Kidney (tissue), 14 donors: ENCODE measurements around the gene CEP55. TPM values are rescaled to one million over a fixed set of nuclear protein-coding genes. Genes with fewer than 3 reads are reported as not detected.
A peak's percentile ranks its signal among the peaks of the same experiment; 100 is the strongest.
"Not testable (repeated sequence)": the region's sequence is repeated elsewhere in the genome, so short reads cannot be mapped to it uniquely, and the experiment has no call there.

Source experiments
- DNase-seq, 5 donors: peaks; one replicate each; pipeline ENCODE4 v3.0.0-alpha.2; 2013 to 2020
- FAIRE-seq: peaks from 2 replicates; lab custom pipeline; 2012; peaks lifted over from hg19 to GRCh38; lab: Jason Lieb, UNC
- H3K27ac ChIP-seq, 2 donors: one replicate each; pipeline ENCODE4 v1.7.0; 2013; ENCODE audit warnings: low read depth in 2 of 2, low read length in 2 of 2, inconsistent platforms in 1 of 2
- H3K27me3 ChIP-seq: one replicate; pipeline ENCODE4 v1.7.1; 2013; ENCODE audit warnings: low read length, inconsistent platforms; ENCODE audit not compliant: control insufficient read depth, insufficient read depth
- H3K36me3 ChIP-seq, 3 donors: one replicate each; pipeline versions ENCODE4 v1.7.0 to v1.7.1; 2013; ENCODE audit warnings: low read length in 3 of 3, control low read depth in 1 of 3, inconsistent platforms in 1 of 3; ENCODE audit not compliant: insufficient read depth in 3 of 3, control insufficient read depth in 2 of 3
- H3K4me1 ChIP-seq, 3 donors: one replicate each; pipeline versions ENCODE4 v1.7.0 to v1.7.1; 2013; ENCODE audit warnings: low read length in 3 of 3, inconsistent platforms in 1 of 3, low read depth in 1 of 3; ENCODE audit not compliant: control insufficient read depth in 2 of 3, insufficient read depth in 2 of 3
- H3K4me3 ChIP-seq, 3 donors: one replicate each; pipeline versions ENCODE4 v1.7.0 to v1.8.1; 2013; ENCODE audit warnings: low read length in 3 of 3, control low read depth in 1 of 3, inconsistent platforms in 1 of 3
- H3K9ac ChIP-seq, 3 donors: one replicate each; pipeline versions ENCODE4 v1.7.0 to v1.7.1; 2013; ENCODE audit warnings: low read length in 3 of 3, control low read depth in 1 of 3, inconsistent platforms in 1 of 3
- H3K9me3 ChIP-seq, 3 donors: one replicate each; pipeline versions ENCODE4 v1.7.0 to v1.7.1; 2013; ENCODE audit warnings: low read length in 3 of 3, control low read depth in 1 of 3, inconsistent platforms in 1 of 3; ENCODE audit not compliant: control insufficient read depth in 2 of 3, insufficient read depth in 1 of 3
- CTCF ChIP-seq: IDR thresholded peaks from 3 replicates; pipeline ENCODE4 v1.5.1; 2012; ENCODE audit warnings: mild to moderate bottlenecking, moderate library complexity, borderline replicate concordance; ENCODE audit not compliant: insufficient read depth; ENCODE audit errors: extremely low read depth
- intact Hi-C: fragments of 100-400 bp; cut with DNase I; formaldehyde crosslinking; loops from one replicate; pipeline ENCODE4 v1.11.1; 2022
- polyA plus RNA-seq: library from polyadenylated mRNA; stranded (reverse); fragments of 350-450 nt; fragmentation: Illumina TruSeq; extraction: RNeasy Lipid Tissue Mini Kit (QIAGEN cat#74804); gene quantifications from one replicate; pipeline ENCODE4 v1.2.3, GENCODE V29; 2014; ENCODE audit warnings: low read depth, low replicate concordance; ENCODE audit not compliant: insufficient read depth
- total RNA-seq: library from RNA; stranded (reverse); fragmentation: NEBNext Ultra II Directional; extraction: Animal tissue kit (Norgen Biotek cat#: 25700); gene quantifications from one replicate; pipeline ENCODE4 v1.2.1, GENCODE V29; 2021
- donor health status: control.
- donor health status: control.
- donor health status: control.
- donor health status: control.
- donor health status: control.
- donor health status: DM: yes; HTN: yes; CAD: no.
- donor health status: Normal renal cell carcinoma (clear cell type).

The CEP55 gene
- total and polyA plus RNA-seq, 2 donors from 2014 or later: 0.39 to 0.88 TPM

DNA sequence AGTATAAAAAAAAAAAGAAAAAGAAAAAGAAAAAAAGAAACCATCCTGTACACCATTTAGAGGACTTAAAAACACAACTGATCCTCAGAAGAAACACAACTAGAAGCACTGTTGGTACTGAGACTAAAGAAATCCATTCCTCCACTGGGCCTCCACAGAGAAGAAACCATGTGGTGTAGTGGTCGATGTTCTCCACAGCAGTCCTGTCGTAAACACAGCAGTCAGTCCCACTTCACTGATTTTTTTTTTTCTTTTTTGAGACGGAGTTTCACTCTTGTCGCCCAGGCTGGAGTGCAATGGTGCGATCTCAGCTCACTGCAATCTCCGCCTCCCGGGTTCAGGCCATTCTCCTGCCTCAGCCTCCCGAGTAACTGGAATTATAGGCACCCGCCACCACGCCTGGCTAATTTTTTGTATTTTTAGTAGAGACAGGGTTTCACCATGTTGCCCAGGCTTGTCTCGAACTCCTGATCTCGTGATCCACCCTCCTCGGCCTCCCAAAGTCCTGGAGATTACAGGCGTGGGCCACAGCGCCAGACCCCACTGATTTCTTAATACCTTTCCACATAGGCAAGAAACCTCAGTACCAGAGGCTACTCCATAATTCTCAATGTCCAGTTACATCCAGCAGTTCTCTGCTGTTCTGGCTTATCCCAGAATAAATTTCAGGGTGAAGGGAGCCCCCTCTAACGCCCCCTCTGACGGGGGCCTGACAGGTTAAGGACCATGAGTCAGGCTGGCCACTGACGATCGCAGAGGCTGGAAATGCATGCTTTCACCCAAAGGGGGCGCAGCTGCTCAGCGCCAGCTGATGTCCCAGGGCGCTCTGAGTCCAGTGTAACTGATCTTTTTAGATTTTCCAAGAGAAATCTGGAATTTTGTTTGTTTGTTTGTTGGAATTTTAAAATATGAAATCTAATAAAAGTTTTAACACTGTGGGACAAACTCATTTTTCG, 45.3 kb downstream of the CEP55 start:
- Histone ChIP-seq H3K4me3 (peak overlapping the region in 1 of 3 donors; percentile 11), H3K9ac (no peak overlapping the region), H3K27ac (no peak overlapping the region), H3K36me3 (no peaks in the 10 kb centered on the region), H3K4me1 (no peaks in the 10 kb centered on the region), H3K9me3 (no peaks in the 10 kb centered on the region), H3K27me3 (no peaks in the 10 kb centered on the region)
- intact Hi-C loops: no loop called here
- DNase-seq (peak in 4 of 5 donors; percentile 54 to 70 (median 64)), FAIRE-seq (no peak)
- TF ChIP-seq CTCF: peak; percentile 63

DNA sequence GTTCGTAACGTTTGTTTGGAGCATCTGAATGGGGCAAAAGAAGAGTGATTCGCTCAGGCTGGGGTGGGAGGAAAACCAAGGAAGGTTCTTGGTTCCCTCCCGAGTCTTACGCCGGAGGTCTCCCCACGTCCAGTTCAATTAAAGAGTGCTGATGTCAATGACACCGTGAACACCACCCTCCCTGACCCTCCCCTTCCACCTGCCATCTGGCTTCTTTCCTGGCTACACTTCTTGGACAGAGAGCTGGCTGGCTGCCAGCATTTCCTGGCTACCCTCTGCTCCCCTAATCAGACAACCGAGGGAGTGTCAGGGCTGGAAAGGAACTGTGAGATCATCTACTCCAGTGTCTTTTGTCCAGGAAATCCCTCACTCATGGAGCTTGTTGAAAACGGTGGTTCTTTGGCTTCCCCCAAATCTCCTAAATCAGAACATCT, 46.0 kb downstream of the CEP55 start:
- Histone ChIP-seq H3K27me3 (no peaks in the 10 kb centered on the region), H3K9me3 (no peaks in the 10 kb centered on the region), H3K27ac (no peak overlapping the region), H3K4me3 (peak overlapping the region in 1 of 3 donors; percentile 11), H3K4me1 (no peaks in the 10 kb centered on the region), H3K9ac (peak overlapping the region in 1 of 3 donors; percentile 10), H3K36me3 (no peaks in the 10 kb centered on the region)
- FAIRE-seq: no peak
- intact Hi-C loops: no loop called here
- DNase-seq: peak in 4 of 5 donors; percentile 56 to 81 (median 70)
- no peak for TF ChIP-seq CTCF

GRCh38 chr10:93546995-93547394, 50.6 kb downstream of the CEP55 start:
- H3K27ac ChIP-seq, H3K36me3 ChIP-seq, DNase-seq, intact Hi-C loops, H3K4me1 ChIP-seq, H3K9ac ChIP-seq, H3K4me3 ChIP-seq, H3K27me3 ChIP-seq, H3K9me3 ChIP-seq, FAIRE-seq: not testable (repeated sequence)

DNA sequence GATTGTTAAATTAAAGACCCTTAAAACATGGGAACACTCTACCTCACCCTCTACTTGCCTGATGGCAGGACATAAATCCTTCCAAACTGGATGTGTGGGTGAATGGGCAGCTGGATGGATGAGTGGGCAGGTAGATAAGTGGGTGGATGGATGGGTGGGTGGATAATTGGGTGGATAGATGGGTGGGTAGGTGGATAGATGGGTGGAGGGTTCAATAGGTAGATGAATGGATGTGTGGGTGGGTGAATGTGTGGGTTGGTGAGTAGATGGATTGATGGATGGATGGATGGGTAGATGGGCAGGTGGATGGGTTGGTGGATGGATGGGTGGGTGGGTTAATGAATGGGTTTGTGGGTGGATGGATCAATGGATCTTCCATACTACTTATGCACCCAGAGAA, 51.1 kb downstream of the CEP55 start:
- DNase-seq (no peak), FAIRE-seq (no peak)
- H3K27ac ChIP-seq: no peak overlapping the region
- no peak for TF ChIP-seq CTCF
- H3K9ac ChIP-seq: no peak overlapping the region
- H3K4me1 ChIP-seq: no peaks in the 10 kb centered on the region
- no peaks in the 10 kb centered on the region for H3K36me3 ChIP-seq
- H3K9me3 ChIP-seq: no peaks in the 10 kb centered on the region
- no peaks in the 10 kb centered on the region for H3K27me3 ChIP-seq
- intact Hi-C loops: no loop called here
- no peak overlapping the region for H3K4me3 ChIP-seq
